IMR-90 (cell line): Measurements from ENCODE around the gene MYOM1. TPM values are rescaled to one million over a fixed set of nuclear protein-coding genes. Genes with fewer than 3 reads are reported as not detected.

ENCODE experiments used
- ATAC-seq: fragments of 200-7000 bp; cut with Tn5 transposase; 2 replicates; pipeline ENCODE4 v1.9.1; 2020; ENCODE audit warnings: low read depth, mild to moderate bottlenecking, moderate library complexity
- BruUV-seq: library from RNA; stranded (reverse); fragments of 400-500 nt; replicated peaks from 2 replicates; lab custom pipeline; 2021; lab: Mats Ljungman, UMichigan
- CTCF ChIA-PET: fragments of 300-600 bp; formaldehyde crosslinking; extraction: SDS; loops from one replicate; lab custom pipeline; 2021; ENCODE audit warnings: antibody characterized with exemption; lab: Yijun Ruan, JAX
- POLR2A ChIA-PET: fragments of 300-600 bp; sonication (Branson Sonifier 250); formaldehyde crosslinking; loops from one replicate; lab custom pipeline; 2022; ENCODE audit warnings: antibody characterized with exemption; ENCODE audit not compliant: unreplicated experiment; lab: Charles Lee
- DNase-seq: peaks from one replicate; pipeline ENCODE4 v3.0.0; 2013
- H2AFZ ChIP-seq: replicated peaks from 2 replicates; pipeline ENCODE3; 2013; ENCODE audit warnings: low read length, mild to moderate bottlenecking; ENCODE audit not compliant: poor library complexity
- H2AK5ac ChIP-seq: 2 replicates; pipeline ENCODE4 v1.6.1; 2013; ENCODE audit warnings: low read depth, low read length, inconsistent platforms
- H2AK9ac ChIP-seq: replicated peaks from 2 replicates; pipeline ENCODE3; 2013; ENCODE audit warnings: mild to moderate bottlenecking, low read depth, low read length, moderate library complexity; ENCODE audit not compliant: poor library complexity
- H2BK120ac ChIP-seq: 2 replicates; pipeline ENCODE4 v1.6.1; 2013; ENCODE audit warnings: low read depth, low read length, inconsistent platforms
- H2BK15ac ChIP-seq: 3 replicates; pipeline ENCODE4 v1.6.1; 2013; ENCODE audit warnings: low read depth, low read length, inconsistent platforms
- H2BK20ac ChIP-seq: 2 replicates; pipeline ENCODE4 v1.6.1; 2013; ENCODE audit warnings: low read depth, mild to moderate bottlenecking, inconsistent platforms, low read length, moderate library complexity
- H2BK5ac ChIP-seq: 2 replicates; pipeline ENCODE4 v1.6.1; 2013; ENCODE audit warnings: mild to moderate bottlenecking, low read depth, low read length, inconsistent platforms; ENCODE audit not compliant: poor library complexity, severe bottlenecking
- H3K14ac ChIP-seq: replicated peaks from 2 replicates; pipeline ENCODE4 v1.6.1; 2013; ENCODE audit warnings: low read depth, low read length, inconsistent platforms
- H3K18ac ChIP-seq: 2 replicates; pipeline ENCODE4 v1.6.1; 2013; ENCODE audit warnings: low read depth, low read length, control low read depth
- H3K23ac ChIP-seq: 2 replicates; pipeline ENCODE4 v1.6.1; 2013; ENCODE audit warnings: low read depth, low read length, inconsistent platforms
- H3K27ac ChIP-seq: 2 replicates; pipeline ENCODE4 v1.5.1; 2013; ENCODE audit warnings: mild to moderate bottlenecking, control low read depth, low read length; ENCODE audit not compliant: insufficient read depth
- H3K27me3 ChIP-seq: 2 replicates; pipeline ENCODE4 v1.6.1; 2013; ENCODE audit warnings: low read length; ENCODE audit not compliant: control insufficient read depth, insufficient read depth
- H3K36me3 ChIP-seq: 2 replicates; pipeline ENCODE4 v1.6.1; 2013; ENCODE audit warnings: low read length, mixed read lengths; ENCODE audit not compliant: control insufficient read depth, insufficient read depth
- H3K4ac ChIP-seq: 2 replicates; pipeline ENCODE4 v1.6.1; 2013; ENCODE audit warnings: low read depth, low read length, inconsistent platforms
- H3K4me1 ChIP-seq: 2 replicates; pipeline ENCODE4 v1.6.1; 2013; ENCODE audit warnings: low read length, mixed read lengths; ENCODE audit not compliant: control insufficient read depth, insufficient read depth
- H3K4me2 ChIP-seq: 2 replicates; pipeline ENCODE4 v1.6.1; 2013; ENCODE audit warnings: low read depth, mild to moderate bottlenecking, control low read depth, low read length, moderate library complexity
- H3K4me3 ChIP-seq: 2 replicates; pipeline ENCODE4 v1.5.1; 2013; ENCODE audit warnings: low read depth, mild to moderate bottlenecking, control low read depth, low read length, moderate library complexity; ENCODE audit not compliant: insufficient read depth
- H3K56ac ChIP-seq: 2 replicates; pipeline ENCODE4 v1.6.1; 2013; ENCODE audit warnings: low read length, inconsistent platforms; ENCODE audit not compliant: insufficient read depth; ENCODE audit errors: extremely low read depth
- H3K79me1 ChIP-seq, 2 experiments: 2 replicates each; pipeline ENCODE4 v1.6.1; 2013; ENCODE audit warnings: low read length in 2 of 2, inconsistent platforms in 1 of 2, low read depth in 1 of 2
- H3K9ac ChIP-seq: 2 replicates; pipeline ENCODE4 v1.6.1; 2013; ENCODE audit warnings: low read depth, low read length, control low read depth
- H3K9me1 ChIP-seq: 2 replicates; pipeline ENCODE4 v1.6.1; 2013; ENCODE audit warnings: low read length, inconsistent platforms; ENCODE audit not compliant: insufficient read depth
- H3K9me3 ChIP-seq: 2 replicates; pipeline ENCODE4 v1.6.1; 2013; ENCODE audit warnings: low read length; ENCODE audit not compliant: control insufficient read depth, insufficient read depth
- H4K20me1 ChIP-seq: 2 replicates; pipeline ENCODE4 v1.6.1; 2013; ENCODE audit warnings: low read length, inconsistent platforms; ENCODE audit not compliant: insufficient read depth
- H4K5ac ChIP-seq: 2 replicates; pipeline ENCODE4 v1.6.1; 2013; ENCODE audit warnings: mild to moderate bottlenecking, low read depth, low read length, control low read depth
- H4K8ac ChIP-seq, 2 experiments: 2 replicates each; pipeline ENCODE4 v1.6.1; 2013; ENCODE audit warnings: low read depth in 2 of 2, low read length in 2 of 2, control low read depth in 1 of 2, inconsistent platforms in 1 of 2
- H4K91ac ChIP-seq: 2 replicates; pipeline ENCODE4 v1.6.1; 2013; ENCODE audit warnings: low read depth, low read length, inconsistent platforms; ENCODE audit not compliant: insufficient read depth
- BHLHE40 ChIP-seq: fragments of 150-350 bp; IDR thresholded peaks from 2 replicates; pipeline ENCODE4 v1.6.1; 2016; ENCODE audit warnings: mild to moderate bottlenecking, low read depth, low read length
- CEBPB ChIP-seq: IDR thresholded peaks from 2 replicates; pipeline ENCODE4 v1.6.1; 2012; ENCODE audit warnings: low read depth, low read length, improper control_type of control experiment
- CHD1 ChIP-seq: IDR thresholded peaks from 2 replicates; pipeline ENCODE4 v1.6.1; 2012; ENCODE audit warnings: low read depth, low read length, improper control_type of control experiment
- FOS ChIP-seq: fragments of 150-350 bp; IDR thresholded peaks from 2 replicates; pipeline ENCODE4 v1.6.1; 2016; ENCODE audit warnings: low read depth, low read length
- MAFK ChIP-seq: IDR thresholded peaks from 2 replicates; pipeline ENCODE4 v1.6.1; 2012; ENCODE audit warnings: low read depth, low read length, improper control_type of control experiment
- MAZ ChIP-seq: IDR thresholded peaks from 2 replicates; pipeline ENCODE4 v1.6.1; 2012; ENCODE audit warnings: low read depth, mild to moderate bottlenecking, low read length, improper control_type of control experiment, moderate library complexity, borderline replicate concordance
- MXI1 ChIP-seq: IDR thresholded peaks from 2 replicates; pipeline ENCODE4 v1.6.1; 2012; ENCODE audit warnings: low read depth, mild to moderate bottlenecking, low read length, moderate library complexity, borderline replicate concordance
- NFE2L2 ChIP-seq: fragments of 150-350 bp; IDR thresholded peaks from 2 replicates; pipeline ENCODE4 v1.6.1; 2016; ENCODE audit warnings: low read depth, mild to moderate bottlenecking, low read length
- POLR2A ChIP-seq: IDR thresholded peaks from 2 replicates; pipeline ENCODE4 v1.6.1; 2012; ENCODE audit warnings: mild to moderate bottlenecking, low read depth, low read length
- RAD21 ChIP-seq: IDR thresholded peaks from 2 replicates; pipeline ENCODE4 v1.6.1; 2012; ENCODE audit warnings: low read length, improper control_type of control experiment
- RCOR1 ChIP-seq: IDR thresholded peaks from 2 replicates; pipeline ENCODE4 v1.6.1; 2012; ENCODE audit warnings: mild to moderate bottlenecking, low read length, improper control_type of control experiment; ENCODE audit not compliant: insufficient replicate concordance
- RFX5 ChIP-seq: IDR thresholded peaks from 2 replicates; pipeline ENCODE4 v1.8.0; 2012; ENCODE audit warnings: low read depth, mild to moderate bottlenecking, low read length, moderate library complexity
- SMC3 ChIP-seq: fragments of 150-350 bp; IDR thresholded peaks from 2 replicates; pipeline ENCODE4 v1.6.1; 2016; ENCODE audit warnings: low read depth, mild to moderate bottlenecking, antibody characterized with exemption, low read length, moderate library complexity
- WGBS, 2 experiments: methylation state at CpG; one replicate each; pipeline versions ENCODE4 v1.1.5 to v1.1.7; 2013; ENCODE audit warnings: missing lambda C conversion rate in 2 of 2; ENCODE audit not compliant: insufficient read length in 1 of 2; ENCODE audit errors: extremely low coverage in 2 of 2; 5-methylcytosine and 5-hydroxymethylcytosine counted together
- dilution Hi-C: fragments of 300-500 bp; cut with HindIII; formaldehyde crosslinking; loops from one replicate; pipeline ENCODE4 v1.14.3; 2018; ENCODE audit warnings: low sequenced_read_pairs; ENCODE audit not compliant: unreplicated experiment
- in situ Hi-C: fragments of 300-500 bp; cut with MboI; formaldehyde crosslinking; loops from 3 replicates; pipeline ENCODE4 v1.14.3; 2019; ENCODE audit warnings: low sequenced_read_pairs, inconsistent platforms, mixed read lengths
- intact Hi-C: fragments of 100-400 bp; cut with micrococcal nuclease; formaldehyde crosslinking; loops from 2 replicates; pipeline ENCODE4 v1.10.0; 2022
- polyA plus RNA-seq, 3 experiments: library from polyadenylated mRNA; depleted of rRNA; stranded (reverse); fragments of >200 nt; gene quantifications; 2 replicates each; pipeline ENCODE4 v1.2.3, GENCODE V29; 2012; ENCODE audit warnings: low replicate concordance in 1 of 3
- total RNA-seq: library from RNA; depleted of rRNA; stranded (reverse); fragments of >200 nt; gene quantifications from 2 replicates; pipeline ENCODE4 v1.2.3, GENCODE V29; 2012
- TF ChIP-seq, protein P1 (sequence below): fragments of 150-350 bp; IDR thresholded peaks from 2 replicates; pipeline ENCODE4 v1.6.1; 2017; ENCODE audit warnings: mild to moderate bottlenecking, antibody characterized with exemption, low read length, low read depth
- TF ChIP-seq, protein P2 (sequence below): fragments of 150-350 bp; IDR thresholded peaks from 2 replicates; pipeline ENCODE4 v1.6.1; 2016; ENCODE audit warnings: low read depth, mild to moderate bottlenecking, low read length, moderate library complexity, borderline replicate concordance
- TF ChIP-seq, protein P3 (sequence below): conservative IDR thresholded peaks from 2 replicates; pipeline ENCODE4 v1.5.1; 2012; ENCODE audit warnings: mild to moderate bottlenecking, low read depth, low read length, improper control_type of control experiment

The MYOM1 gene
- total and polyA plus RNA-seq, 2 of the 4 experiments (the other 2 are of a cell fraction), result under 0.01 to 0.10 TPM

DNA sequence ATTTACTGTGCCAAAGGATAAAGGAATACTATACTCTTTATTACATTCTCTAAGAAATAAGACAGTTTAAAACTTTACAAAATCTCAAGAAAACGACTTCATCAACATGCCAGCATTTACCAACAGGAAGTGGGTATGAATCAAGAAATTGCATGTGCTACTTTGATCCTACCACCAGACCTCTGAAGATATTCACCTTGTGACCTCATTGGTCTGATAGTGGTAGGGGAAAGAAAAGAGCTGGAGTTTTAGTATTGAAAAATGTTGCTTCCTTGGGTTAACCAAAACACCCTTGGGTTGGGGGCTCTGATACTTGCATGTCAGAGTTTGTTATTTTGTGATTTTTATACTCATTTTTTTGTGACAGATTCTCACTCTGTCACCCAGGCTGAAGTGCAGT is 122.7 kb downstream of the MYOM1 start:
- Histone ChIP-seq H3K9me3 (no peaks in the 10 kb centered on the region), H3K18ac (no peak overlapping the region), H2BK15ac (no peak overlapping the region), H3K27me3 (peaks cover 13% of the 10 kb centered on the region), H2AK9ac (no peak overlapping the region), H2BK20ac (no peak overlapping the region), H2BK120ac (no peak overlapping the region), H4K91ac (no peak overlapping the region), H4K5ac (no peak overlapping the region), H3K23ac (no peak overlapping the region), H3K4me1 (peaks cover 2% of the 10 kb centered on the region; the same call in 1 of the 2 replicates), H3K4me3 (no peak overlapping the region), H2BK5ac (no peak overlapping the region), H4K8ac (no peak overlapping the region), H2AK5ac (no peak overlapping the region), H3K27ac (no peak overlapping the region), H4K20me1 (no peaks in the 10 kb centered on the region), H3K14ac (no peak overlapping the region), H3K56ac (no peak overlapping the region), H3K79me1 (no peaks in the 10 kb centered on the region), H2AFZ (no peak overlapping the region), H3K4ac (no peak overlapping the region), H3K9ac (no peak overlapping the region), H3K9me1 (peaks cover 7% of the 10 kb centered on the region; the same call in 1 of the 2 replicates), H3K4me2 (no peak overlapping the region), H3K36me3 (no peaks in the 10 kb centered on the region)
- no TSS peak for BruUV-seq
- in situ Hi-C loops (no loop called here), dilution Hi-C loops (no loop called here), intact Hi-C loops (loop anchor here (5.0 kb wide), 1 partner anchor 35 kb away; no protein-coding TSS in a partner anchor)
- CTCF ChIA-PET, result interaction anchor here (1.1 kb wide), 2 partner anchors 8 to 33 kb away, joined by 3 read pairs; no protein-coding TSS in a partner anchor
- no peak for ATAC-seq
- TF ChIP-seq RFX5 (no peak), BHLHE40 (no peak), MAFK (no peak), MXI1 (no peak), RCOR1 (no peak), NFE2L2 (no peak), FOS (no peak), CHD1 (no peak), POLR2A (no peak), MAZ (no peak), CEBPB (no peak), RAD21 (no peak), SMC3 (no peak)
- TF ChIP-seq, protein P1, sequence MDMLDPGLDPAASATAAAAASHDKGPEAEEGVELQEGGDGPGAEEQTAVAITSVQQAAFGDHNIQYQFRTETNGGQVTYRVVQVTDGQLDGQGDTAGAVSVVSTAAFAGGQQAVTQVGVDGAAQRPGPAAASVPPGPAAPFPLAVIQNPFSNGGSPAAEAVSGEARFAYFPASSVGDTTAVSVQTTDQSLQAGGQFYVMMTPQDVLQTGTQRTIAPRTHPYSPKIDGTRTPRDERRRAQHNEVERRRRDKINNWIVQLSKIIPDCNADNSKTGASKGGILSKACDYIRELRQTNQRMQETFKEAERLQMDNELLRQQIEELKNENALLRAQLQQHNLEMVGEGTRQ, result no peak
- TF ChIP-seq, protein P2, sequence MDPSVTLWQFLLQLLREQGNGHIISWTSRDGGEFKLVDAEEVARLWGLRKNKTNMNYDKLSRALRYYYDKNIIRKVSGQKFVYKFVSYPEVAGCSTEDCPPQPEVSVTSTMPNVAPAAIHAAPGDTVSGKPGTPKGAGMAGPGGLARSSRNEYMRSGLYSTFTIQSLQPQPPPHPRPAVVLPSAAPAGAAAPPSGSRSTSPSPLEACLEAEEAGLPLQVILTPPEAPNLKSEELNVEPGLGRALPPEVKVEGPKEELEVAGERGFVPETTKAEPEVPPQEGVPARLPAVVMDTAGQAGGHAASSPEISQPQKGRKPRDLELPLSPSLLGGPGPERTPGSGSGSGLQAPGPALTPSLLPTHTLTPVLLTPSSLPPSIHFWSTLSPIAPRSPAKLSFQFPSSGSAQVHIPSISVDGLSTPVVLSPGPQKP, result no peak
- TF ChIP-seq, protein P3, sequence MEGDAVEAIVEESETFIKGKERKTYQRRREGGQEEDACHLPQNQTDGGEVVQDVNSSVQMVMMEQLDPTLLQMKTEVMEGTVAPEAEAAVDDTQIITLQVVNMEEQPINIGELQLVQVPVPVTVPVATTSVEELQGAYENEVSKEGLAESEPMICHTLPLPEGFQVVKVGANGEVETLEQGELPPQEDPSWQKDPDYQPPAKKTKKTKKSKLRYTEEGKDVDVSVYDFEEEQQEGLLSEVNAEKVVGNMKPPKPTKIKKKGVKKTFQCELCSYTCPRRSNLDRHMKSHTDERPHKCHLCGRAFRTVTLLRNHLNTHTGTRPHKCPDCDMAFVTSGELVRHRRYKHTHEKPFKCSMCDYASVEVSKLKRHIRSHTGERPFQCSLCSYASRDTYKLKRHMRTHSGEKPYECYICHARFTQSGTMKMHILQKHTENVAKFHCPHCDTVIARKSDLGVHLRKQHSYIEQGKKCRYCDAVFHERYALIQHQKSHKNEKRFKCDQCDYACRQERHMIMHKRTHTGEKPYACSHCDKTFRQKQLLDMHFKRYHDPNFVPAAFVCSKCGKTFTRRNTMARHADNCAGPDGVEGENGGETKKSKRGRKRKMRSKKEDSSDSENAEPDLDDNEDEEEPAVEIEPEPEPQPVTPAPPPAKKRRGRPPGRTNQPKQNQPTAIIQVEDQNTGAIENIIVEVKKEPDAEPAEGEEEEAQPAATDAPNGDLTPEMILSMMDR, result no peak
- DNase-seq, result no peak
- WGBS, 2 experiments, result no CpG with 5 or more reads among the region's 1 CpG
- POLR2A ChIA-PET, result no interaction called here
